Measurements from ENCODE around the gene ATG2B.

ATG2B gene

DNA sequence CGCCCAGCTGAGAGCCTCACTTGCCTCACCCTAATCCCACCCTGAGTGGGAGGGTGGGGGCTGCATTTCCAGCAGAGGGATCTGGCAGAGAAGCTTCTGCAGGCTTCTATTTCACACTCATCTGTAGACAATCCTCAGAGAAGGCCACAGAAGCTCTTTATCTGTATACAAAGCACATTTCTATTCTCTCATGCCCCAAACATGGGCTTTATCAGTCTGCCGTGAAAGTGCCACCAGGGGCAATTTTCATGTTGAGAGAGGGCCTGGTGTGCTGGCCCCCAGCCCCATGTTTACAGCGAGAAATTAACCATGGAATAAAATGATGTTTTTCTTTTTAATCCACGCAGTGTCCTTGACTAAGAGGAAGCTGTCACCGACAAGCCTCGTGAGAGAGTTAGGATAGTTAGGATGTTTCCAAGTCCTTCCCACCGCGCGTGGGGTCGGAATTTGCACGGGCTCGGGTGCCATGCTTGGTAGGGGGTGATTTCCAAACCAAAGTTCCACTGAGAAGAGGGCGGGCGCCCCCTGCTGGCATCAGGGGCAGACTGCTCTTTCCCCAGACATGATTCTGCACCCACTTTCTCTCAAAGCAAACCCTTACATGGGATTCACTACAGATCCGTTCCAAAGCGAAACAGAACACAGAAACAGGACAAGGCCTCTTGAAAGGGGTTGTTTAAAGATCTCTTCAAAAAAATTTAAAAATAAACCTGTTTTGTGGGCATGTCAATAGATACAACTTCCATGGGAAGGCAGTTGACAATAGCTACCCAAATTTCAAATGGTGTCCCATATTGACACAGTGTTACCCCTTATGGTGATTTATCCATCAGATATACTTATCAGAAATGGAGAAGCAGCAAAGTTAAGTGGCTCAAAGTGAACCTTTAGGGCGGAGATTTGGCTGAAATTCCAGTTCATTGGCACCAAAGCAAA, 87.7 kb downstream of the ATG2B start:
- Histone ChIP-seq H3K4me3 (no peak overlapping the region), H3K27ac (peak overlapping the region in 2 of 21 experiments; percentile 29 to 54)

DNA sequence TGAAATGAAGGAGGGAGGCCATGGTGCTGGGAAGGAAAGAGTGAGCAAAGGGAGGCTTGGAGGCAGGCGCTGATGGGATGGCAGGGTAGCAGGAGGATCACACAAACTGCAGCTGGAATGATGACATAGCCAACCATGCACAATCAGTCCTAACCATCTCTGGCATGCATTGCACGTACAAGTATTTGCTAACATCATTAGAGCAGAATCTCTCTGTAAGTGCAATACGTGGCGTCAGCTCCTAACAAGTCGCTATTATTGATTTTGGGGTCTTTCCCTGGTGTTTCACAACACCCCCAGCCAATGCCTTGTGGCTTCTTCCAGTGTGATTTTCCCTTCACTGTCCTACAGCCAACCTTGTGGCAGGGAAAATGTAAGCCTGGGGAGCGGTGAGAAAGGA, 88.6 kb downstream of the ATG2B start:
- Histone ChIP-seq H3K4me3 (no peak overlapping the region), H3K27ac (no peak overlapping the region)

DNA sequence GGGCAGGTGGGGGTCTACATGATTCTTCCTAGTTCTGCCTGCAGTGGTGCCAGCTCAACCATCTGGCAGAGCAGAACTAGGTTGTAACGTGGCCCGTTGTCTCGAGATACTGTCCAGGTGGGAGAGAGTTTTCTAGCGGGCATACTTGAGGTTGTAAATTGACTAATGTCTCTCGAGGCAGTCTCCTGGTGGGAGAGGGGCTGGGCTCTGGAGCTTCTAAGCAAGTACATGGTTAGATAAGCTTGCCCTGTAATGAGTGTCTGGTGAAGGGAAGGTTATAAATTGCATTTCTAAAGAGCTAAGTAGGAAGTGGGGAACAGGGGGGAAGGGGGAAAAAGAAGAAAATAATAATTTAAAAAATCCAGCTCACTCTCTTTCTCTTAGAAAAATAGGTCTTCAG, 89.0 kb downstream of the ATG2B start:
- H3K4me3 ChIP-seq = no peak overlapping the region
- H3K27ac ChIP-seq = peak overlapping the region in 3 of 21 experiments; percentile 30 to 37 (median 31)

DNA sequence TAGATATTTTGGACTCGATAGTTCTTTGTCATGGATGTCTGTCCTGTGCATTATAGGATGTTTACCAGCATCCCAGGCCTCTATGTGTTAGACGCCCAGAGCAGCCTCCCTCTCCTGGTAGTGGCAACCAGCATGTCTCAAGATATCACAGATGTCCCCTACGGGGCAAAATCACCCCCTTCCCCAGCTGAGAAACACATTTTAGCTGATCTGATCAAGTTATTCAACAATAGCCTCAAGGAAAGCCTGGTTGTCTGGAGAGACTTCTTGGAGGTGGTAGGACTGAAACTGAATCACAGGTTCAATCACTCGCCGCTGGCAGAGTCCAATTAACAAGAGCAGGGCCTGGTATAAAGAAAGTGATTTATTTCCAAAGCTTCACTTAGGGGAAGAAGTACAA, 89.5 kb downstream of the ATG2B start:
- H3K27ac ChIP-seq = peak overlapping the region in 2 of 21 experiments; percentile 31 to 37
- H3K4me3 ChIP-seq = no peak overlapping the region

DNA sequence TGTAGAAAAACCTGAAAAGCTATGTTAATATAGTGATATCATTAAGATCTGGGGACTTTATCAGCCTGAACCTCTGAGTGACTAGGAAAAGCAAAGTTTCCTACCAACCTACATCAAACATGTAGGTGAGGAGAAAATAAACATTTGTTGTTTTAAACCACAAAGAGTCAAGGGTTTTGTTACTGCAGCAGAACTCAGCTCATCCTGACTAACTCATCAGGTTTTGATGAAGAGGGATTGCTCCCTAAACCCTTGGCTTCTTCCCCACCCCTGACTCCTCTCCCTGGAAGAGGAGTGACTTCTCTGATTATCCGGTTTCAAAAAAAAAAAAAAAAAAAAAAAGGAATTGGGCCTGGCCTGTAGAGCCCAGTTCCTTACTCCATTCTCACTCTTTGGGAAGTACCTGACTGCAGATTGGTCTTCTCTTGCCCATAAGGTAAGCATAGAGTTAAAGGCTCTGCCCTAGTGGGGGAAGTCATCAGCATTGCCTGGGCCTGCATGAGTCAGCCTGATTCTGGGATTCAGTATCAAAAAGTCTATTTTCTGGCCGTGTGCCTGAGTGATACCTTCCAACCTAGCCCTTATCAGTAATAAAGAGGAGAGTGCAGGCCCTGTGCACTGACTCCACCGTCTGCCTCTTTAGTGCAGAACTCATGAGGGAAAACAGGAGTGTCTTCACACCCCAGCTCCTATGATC, 90.2 kb downstream of the ATG2B start:
- Histone ChIP-seq H3K4me3 (no peak overlapping the region), H3K27ac (no peak overlapping the region)

DNA sequence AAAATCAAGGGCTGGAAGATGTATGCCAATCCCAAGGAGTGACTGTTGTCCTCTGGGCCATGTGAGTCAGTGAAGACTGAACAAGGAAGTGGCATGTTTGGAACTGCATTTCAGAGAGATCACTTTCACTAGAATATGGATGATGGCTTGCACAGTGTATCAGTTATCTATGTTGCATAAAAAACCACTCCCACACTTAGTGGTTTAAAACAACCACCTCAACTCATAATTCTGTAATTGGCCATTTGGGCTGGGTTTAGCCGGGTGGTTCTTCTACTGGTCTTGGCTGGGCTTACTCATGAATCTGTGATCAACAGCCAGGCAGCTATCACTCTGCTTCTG, 91.7 kb downstream of the ATG2B start:
- Histone ChIP-seq H3K27ac (no peak overlapping the region), H3K4me3 (no peak overlapping the region)

DNA sequence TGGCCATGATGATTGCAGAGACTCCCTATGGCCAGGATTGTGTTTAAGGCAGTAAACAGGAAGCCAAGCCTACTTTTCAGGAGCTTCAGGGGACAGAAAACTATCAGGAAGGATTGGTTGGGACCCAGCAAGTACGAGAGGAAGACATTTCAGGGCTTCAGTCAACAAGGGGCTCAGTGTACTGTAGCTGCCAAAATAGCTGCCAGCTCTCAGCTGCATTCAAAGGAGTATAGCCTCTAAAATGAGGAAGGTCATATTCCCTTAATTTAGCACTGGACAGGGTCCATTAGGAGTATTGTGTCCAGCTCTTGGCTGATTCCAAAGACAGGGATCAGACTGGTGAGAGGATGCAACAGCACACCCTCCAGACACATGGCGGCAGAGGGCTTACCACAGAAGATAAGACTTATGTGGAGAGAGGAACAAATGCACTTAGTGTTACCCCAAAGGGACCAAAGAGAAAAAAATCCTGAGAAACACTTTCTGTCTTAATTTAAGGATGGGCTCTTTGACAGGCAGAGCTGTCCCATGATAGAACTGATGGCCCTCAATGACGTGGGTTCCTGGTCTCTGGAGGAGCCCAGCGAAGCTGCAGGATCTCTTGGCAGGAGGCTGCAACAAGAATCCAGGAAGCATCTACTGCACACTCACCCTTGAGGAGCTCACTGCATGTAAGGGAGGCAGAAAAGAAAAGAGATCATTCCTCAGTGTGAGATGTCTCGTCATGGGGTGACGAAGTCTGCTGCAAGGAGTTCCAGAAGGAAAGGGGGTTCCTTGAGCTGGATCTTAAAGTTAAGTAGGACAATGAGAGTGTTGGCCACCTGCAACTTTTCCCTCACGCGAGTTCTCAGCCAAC, 92.3 kb downstream of the ATG2B start:
- H3K4me3 ChIP-seq = no peak overlapping the region
- H3K27ac ChIP-seq = no peak overlapping the region

DNA sequence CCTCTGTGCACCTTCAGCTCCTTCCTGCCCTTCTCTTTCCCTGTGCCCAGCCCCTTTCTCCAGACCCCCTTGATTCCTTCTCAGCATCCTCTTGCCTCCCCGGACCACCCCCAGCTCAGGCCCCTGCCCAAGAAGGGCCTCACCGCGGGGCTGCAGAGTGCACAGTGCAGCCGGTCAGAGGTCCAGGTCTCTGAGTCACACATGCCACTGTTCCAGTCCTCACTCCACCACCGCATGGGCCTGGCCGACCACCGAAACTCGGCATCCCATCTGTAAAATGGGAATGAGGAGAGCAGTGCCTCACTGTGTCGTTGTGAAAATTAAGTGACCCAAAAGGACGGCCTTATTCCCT, 93.8 kb downstream of the ATG2B start:
- peak overlapping the region in 5 of 21 experiments; percentile 3 to 54 (median 12) for H3K27ac ChIP-seq
- H3K4me3 ChIP-seq = no peak overlapping the region

DNA sequence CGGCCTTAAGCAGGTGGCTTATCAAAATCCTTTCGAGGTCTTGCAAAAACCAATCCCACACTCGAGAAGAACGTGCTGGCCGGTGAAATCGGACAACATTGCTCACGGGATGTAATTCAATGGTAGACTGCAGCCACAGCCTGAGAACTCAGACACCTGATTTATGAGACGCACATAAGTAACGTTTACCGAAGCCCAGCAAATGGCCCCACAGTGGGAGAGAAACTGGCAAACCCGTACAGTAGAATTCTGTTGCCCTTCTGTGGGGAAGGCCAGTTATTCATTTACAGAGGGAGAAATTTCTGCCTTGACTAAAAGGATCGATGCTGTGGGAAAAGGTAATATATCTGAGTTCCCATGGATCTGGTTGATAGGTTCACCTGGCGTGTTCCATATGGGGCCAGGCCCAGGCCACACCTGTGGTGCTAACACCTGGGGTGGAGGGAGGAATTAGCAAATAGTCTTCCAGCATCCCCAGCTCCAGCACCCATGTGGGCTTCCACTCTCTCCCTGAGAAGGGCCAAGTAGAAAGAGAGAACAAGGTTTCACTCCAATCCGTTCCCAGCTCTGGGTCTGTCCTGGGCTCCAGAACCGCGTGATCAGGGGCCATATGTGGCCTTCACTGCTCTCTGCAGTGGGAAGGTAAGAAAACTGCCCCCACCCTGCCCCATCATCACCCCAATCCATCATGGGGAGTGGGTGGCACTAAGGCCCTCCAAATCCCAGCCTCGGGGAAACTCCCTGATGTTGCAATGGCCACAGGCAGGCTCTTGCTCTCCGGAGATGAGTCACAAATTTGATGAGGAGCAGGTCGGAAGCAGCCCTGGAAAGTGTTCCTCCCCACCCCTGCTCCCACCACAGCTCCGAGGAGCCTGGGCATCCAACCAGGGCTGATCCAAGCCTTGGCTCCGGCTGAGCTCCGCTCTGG, 94.4 kb downstream of the ATG2B start:
- H3K4me3 ChIP-seq = no peak overlapping the region
- peak overlapping the region in 10 of 21 experiments; percentile 3 to 68 (median 13) for H3K27ac ChIP-seq

DNA sequence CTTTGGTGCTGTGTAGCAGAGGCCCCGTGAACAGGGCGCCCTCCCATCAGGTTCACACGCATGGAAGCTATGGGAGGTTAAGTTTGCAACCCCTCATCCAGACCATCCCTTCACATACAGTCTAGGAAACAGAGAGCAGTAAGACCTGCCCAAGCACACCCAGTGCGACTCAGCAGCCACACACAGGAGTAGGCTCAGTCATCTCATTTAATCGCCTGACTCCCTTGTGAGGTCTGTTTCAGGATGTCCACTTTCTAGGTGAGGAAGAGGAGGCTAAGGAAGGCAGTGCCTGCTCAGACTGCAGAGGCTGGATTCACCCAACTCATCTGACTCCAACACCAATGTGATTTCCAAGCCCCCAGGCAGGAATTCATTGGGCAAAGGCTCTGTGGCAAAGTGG, 95.2 kb downstream of the ATG2B start:
- Histone ChIP-seq H3K4me3 (no peak overlapping the region), H3K27ac (peak overlapping the region in 3 of 21 experiments; percentile 8 to 68 (median 14))

DNA sequence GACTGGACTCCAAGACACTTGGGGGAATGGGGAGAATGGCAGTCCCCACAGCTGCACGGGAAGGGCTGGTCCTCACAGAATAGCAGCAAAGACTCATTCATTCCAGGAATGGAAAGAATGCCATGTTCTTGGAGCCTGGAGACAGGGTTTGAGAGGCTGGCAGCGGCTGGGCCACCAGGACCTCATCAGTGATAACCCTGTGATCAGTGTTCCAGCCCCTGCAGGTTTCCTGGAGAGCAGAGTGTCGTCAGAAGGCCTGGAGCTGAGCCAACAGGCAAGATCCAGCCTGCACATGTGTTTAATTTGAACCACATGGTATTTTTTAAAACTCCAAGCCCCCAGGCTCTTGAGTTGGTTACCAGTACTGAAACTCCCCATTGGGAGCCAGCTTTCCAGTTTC, 95.8 kb downstream of the ATG2B start:
- Histone ChIP-seq H3K4me3 (no peak overlapping the region), H3K27ac (no peak overlapping the region)

DNA sequence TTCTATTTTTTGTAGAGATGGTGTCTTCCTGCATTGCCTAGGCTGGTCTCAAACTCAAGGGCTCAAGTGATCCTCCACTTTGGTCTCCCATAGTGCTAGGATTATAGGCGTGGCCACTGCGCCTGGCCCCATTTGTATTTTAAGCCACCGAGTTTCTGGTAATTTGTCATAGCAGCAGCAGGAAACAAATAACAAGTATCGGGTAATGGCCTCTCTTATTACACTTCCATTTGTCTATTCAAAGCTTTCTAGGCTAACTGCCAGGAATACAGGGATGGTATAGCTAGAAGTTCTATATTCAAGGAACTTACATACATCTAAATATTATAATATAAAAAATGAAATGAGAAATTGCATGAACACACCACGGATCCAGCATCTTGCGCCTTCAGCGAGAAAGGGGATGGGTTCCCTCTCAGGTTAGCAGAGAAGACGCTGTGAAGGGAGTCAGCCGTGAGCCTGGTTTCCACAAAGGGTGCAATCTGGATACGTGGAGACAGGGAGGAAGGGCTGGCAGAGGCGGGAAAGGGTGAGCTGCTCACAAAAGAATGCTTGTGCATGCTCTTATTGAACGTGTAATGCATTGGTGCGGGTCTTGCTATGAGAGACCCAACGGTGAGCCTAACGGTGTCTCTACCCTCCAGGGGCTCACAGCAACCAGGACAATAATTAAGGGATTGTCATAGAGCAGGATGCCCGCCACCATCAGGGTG, 97.6 kb downstream of the ATG2B start:
- H3K27ac ChIP-seq = no peak overlapping the region
- no peak overlapping the region for H3K4me3 ChIP-seq

DNA sequence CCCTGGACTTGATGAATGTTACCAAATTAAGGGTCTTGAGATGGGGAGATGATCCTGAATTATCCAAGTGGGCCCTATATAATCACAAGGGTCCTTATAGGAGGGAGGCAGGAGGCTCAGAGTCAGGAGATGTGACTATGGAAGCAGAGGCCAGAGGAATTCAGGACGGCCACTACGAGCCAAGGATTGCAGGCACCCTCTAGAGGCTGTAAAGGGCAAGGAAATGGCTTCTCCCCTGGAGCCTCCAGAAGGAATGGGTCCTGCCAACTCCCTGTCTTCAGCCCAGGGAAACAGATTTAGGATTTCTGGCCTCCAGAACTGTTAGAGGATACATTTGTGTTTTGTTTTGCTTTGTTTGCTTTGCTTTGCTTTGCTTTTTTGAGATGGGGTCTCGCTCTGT, 98.3 kb downstream of the ATG2B start:
- Histone ChIP-seq H3K4me3 (no peak overlapping the region), H3K27ac (no peak overlapping the region)

DNA sequence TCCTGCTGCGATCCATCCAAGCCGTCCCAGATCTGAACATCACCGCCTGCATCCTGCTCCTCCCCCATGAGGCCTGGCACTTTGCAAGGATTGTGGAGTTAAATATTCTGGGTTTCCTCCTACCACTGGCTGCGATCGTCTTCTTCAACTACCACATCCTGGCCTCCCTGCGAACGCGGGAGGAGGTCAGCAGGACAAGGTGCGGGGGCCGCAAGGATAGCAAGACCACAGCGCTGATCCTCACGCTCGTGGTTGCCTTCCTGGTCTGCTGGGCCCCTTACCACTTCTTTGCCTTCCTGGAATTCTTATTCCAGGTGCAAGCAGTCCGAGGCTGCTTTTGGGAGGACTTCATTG, 99.0 kb downstream of the ATG2B start:
- no peak overlapping the region for H3K27ac ChIP-seq

DNA sequence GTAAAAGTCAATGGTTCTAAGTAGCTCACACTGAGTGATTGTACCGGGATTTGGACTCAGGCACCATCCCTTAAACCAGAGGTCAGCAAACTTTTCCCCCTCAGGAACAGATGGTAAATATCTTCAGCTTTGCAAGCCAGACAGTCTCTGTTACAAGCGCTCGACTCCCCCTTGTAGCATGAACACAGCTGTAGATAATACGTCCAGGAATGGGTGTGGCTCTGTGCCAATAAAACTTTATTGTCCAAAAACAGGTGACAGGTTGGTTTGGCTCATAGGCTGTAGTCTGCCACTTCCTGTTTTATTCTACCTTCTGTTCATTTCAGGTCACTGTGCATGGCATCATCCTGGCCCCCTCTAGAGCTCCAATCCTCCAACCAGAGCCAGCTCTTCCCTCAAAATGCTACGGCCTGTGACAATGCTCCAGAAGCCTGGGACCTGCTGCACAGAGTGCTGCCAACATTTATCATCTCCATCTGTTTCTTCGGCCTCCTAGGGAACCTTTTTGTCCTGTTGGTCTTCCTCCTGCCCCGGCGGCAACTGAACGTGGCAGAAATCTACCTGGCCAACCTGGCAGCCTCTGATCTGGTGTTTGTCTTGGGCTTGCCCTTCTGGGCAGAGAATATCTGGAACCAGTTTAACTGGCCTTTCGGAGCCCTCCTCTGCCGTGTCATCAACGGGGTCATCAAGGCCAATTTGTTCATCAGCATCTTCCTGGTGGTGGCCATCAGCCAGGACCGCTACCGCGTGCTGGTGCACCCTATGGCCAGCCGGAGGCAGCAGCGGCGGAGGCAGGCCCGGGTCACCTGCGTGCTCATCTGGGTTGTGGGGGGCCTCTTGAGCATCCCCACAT, 99.6 kb downstream of the ATG2B start:
- Histone ChIP-seq H3K4me3 (no peak overlapping the region), H3K27ac (no peak overlapping the region)

More for the DNA sequence above, 99.0 kb downstream of the ATG2B start:
- H3K4me3 ChIP-seq = no peak overlapping the region

DNA sequence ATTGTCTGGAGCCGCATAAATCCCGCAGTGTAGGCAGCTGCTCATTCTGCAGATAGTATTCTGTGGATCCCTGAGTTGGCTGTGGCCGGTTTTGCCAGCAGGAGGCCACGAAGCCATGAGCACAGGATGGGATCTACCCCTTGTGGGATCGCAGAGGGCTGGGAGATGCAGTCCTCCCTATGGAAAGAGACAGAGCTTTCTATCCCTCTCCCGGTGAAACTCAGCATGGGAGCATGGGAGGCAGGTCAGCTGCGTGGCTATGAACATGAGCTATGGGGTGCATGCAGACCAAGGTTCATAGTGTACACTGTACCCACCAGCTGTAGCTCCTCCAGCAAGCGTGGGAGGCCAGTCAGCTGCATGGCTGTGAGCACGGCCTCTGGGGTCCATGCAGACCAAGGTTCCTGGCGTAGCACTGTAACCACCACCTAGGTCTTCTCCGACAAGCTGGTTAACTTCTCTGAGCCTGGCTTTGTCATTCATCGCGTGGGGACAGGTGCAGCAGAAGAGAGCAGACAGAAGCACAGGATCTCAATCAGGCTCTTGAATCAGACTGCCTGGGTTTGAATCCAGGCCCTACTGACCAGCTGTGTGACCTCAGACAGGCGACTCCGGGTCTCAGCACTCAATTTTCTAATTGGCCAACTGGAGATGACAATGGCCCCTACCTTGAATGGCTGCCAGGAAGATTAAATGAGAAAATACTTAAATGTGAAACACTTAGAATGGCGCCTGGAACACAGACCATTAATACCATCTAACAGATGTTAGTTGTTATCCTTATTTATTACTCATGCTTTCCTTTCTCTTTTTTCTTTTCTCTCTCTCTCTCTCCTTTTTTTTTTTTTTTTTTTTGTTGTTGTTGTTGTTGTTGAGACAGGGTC, 101.1 kb downstream of the ATG2B start:
- Histone ChIP-seq H3K27ac (no peak overlapping the region), H3K4me3 (no peak overlapping the region)

DNA sequence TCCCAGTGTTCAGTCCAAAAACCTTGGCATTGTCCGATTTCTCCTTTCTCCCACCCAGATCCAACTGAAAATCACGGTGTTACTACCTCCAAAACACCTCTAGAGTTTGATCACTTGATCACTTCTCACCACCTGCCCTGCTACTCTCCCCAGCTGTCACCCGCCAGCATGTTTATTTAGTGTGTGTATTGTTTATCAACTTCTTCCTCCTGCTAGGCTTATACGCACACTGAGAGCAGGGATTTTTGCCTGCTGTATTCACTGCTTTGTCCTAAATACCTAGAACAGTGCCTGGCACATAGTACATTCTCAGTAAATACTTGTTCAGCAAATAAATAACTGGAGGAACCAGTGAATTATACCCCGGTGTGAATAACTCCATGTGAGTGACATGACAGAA, 102.1 kb downstream of the ATG2B start:
- H3K27ac ChIP-seq = no peak overlapping the region

More for the DNA sequence above, 102.1 kb downstream of the ATG2B start:
- no peak overlapping the region for H3K4me3 ChIP-seq
